GM12878 (cell line): Measurements from ENCODE around the gene ZNF30.

ENCODE experiments used
- CHD1 ChIP-seq: IDR thresholded peaks from 2 replicates; pipeline ENCODE4 v1.6.1; 2012; ENCODE audit warnings: low read depth, low read length, improper control_type of control experiment
- CHD2 ChIP-seq: IDR thresholded peaks from 2 replicates; pipeline ENCODE4 v1.6.1; 2011; ENCODE audit warnings: low read depth, low read length, improper control_type of control experiment, borderline replicate concordance
- DPF2 ChIP-seq: fragments of 450-650 bp; IDR thresholded peaks from 2 replicates; pipeline ENCODE4 v1.6.1; 2017; ENCODE audit warnings: mild to moderate bottlenecking
- EP300 ChIP-seq, 2 experiments: fragments of 150-350 bp in 1 of 2; IDR thresholded peaks; 2 replicates each; pipeline ENCODE4 v1.6.1; 2011 to 2012; ENCODE audit warnings: low read depth in 2 of 2, low read length in 2 of 2, borderline replicate concordance in 1 of 2, improper control_type of control experiment in 1 of 2, inconsistent platforms in 1 of 2; ENCODE audit not compliant: control insufficient read depth in 1 of 2
- EZH2 ChIP-seq: IDR thresholded peaks from 2 replicates; pipeline ENCODE4 v1.6.1; 2012; ENCODE audit warnings: low read depth, mild to moderate bottlenecking, control low read depth, inconsistent platforms, low read length, borderline replicate concordance; ENCODE audit not compliant: control insufficient read depth
- KDM1A ChIP-seq: fragments of 200-600 bp; sonication (generic); IDR thresholded peaks from 2 replicates; pipeline ENCODE4 v1.6.1; 2016; ENCODE audit warnings: borderline replicate concordance
- NR2C2 ChIP-seq: IDR thresholded peaks from 2 replicates; pipeline ENCODE4 v1.6.1; 2011; ENCODE audit warnings: borderline replicate concordance, low read depth; ENCODE audit not compliant: control insufficient read depth, insufficient read length
- POLR2A ChIP-seq: IDR thresholded peaks from 2 replicates; pipeline ENCODE4 v1.6.1; 2011; ENCODE audit warnings: low read depth, mild to moderate bottlenecking, low read length
- POLR2AphosphoS5 ChIP-seq: IDR thresholded peaks from 2 replicates; pipeline ENCODE4 v1.6.1; 2011; ENCODE audit warnings: mild to moderate bottlenecking, low read length, inconsistent platforms
- RBBP5 ChIP-seq: fragments of 200-600 bp; sonication (generic); conservative IDR thresholded peaks from 2 replicates; pipeline ENCODE4 v1.6.1; 2016
- SIN3A ChIP-seq: IDR thresholded peaks from 2 replicates; pipeline ENCODE4 v1.6.1; 2012; ENCODE audit warnings: low read depth, low read length, improper control_type of control experiment
- SP1 ChIP-seq: IDR thresholded peaks from one replicate; pipeline ENCODE4 v1.6.1; 2011; ENCODE audit warnings: low read depth, low read length

DNA sequence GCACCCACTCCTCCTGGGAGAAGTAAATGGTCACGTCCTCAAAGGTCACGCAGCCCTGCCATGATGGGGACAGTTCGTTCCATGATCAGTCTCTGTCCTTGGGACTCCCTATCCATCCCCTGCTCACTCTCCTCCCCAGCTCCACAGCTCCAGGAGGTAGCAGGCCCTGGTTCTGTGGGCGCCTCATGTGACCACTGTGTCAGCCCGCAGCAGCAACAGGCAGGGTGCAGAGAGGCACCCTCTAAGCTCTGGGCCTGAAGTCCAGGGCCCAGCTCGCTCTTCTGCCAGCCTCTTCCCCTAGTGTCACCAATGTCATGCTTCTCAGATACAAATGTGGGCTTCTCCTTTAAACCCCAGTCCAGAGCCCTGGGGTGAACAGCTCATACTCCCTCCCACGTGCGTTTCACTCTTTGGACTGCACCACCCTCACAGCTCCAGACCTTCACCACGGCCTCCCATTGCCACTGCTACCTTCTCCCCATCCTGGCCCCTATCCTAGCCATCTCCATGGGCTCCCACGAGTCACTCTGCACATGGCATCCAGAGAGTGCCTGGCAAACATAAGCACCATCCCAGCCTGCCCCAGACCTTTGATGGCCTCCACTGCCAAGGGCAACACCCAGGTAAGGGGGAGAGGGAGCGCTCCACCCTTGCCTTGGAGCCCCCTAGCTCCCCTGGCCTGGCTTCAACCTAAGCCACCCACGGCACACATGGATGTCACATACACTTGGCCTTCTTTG lies 34.4 kb downstream of the ZNF30 start:
- no peak for TF ChIP-seq CHD2
- no peak for TF ChIP-seq CHD1
- TF ChIP-seq EP300 (IDR thresholded peaks at IDR 0.05; ENCODE audit: borderline replicate concordance in 1 of 2, control insufficient read depth in 1 of 2, low read depth in 2 of 2, low read length in 2 of 2): no peak
- TF ChIP-seq KDM1A: no peak
- TF ChIP-seq SP1: no peak
- no peak for TF ChIP-seq POLR2AphosphoS5
- no peak for TF ChIP-seq POLR2A
- no peak for TF ChIP-seq RBBP5
- TF ChIP-seq DPF2: no peak
- TF ChIP-seq EZH2: no peak
- TF ChIP-seq NR2C2: no peak
- TF ChIP-seq SIN3A: no peak
